H1 (cell line): ENCODE measurements around the gene PTPN13. TPM values are rescaled to one million over a fixed set of nuclear protein-coding genes. Genes with fewer than 3 reads are reported as not detected.

Experiments
- CTCF ChIA-PET: fragments of 300-600 bp; sonication (Branson Sonifier 250); formaldehyde crosslinking; loops from one replicate; lab custom pipeline; 2021; ENCODE audit not compliant: partially characterized antibody; lab: Charles Lee
- POLR2A ChIA-PET: fragments of 300-600 bp; sonication (Branson Sonifier 250); formaldehyde crosslinking; loops from one replicate; lab custom pipeline; 2021; ENCODE audit warnings: inconsistent platforms; ENCODE audit not compliant: partially characterized antibody; lab: Charles Lee
- DNase-seq, 2 experiments: peaks; one replicate each; pipeline versions ENCODE4 v3.0.0 to v3.0.0-alpha.2; 2010 to 2022; ENCODE audit warnings: low spot score in 2 of 2, low read depth in 1 of 2, mixed read lengths in 1 of 2
- FAIRE-seq: peaks from 2 replicates; lab custom pipeline; 2011; peaks lifted over from hg19 to GRCh38; lab: Jason Lieb, UNC
- H2AFZ ChIP-seq: 2 replicates; pipeline ENCODE4 v1.8.1; 2012; ENCODE audit warnings: low read length, inconsistent platforms
- H2AK5ac ChIP-seq: 2 replicates; pipeline ENCODE4 v1.6.1; 2013; ENCODE audit warnings: low read depth, low read length
- H2BK120ac ChIP-seq: replicated peaks from 2 replicates; pipeline ENCODE3; 2013; ENCODE audit warnings: low read depth, low read length, inconsistent platforms
- H2BK12ac ChIP-seq: 2 replicates; pipeline ENCODE4 v1.6.1; 2013; ENCODE audit warnings: low read depth, low read length
- H2BK15ac ChIP-seq: 2 replicates; pipeline ENCODE4 v1.6.1; 2013; ENCODE audit warnings: low read length
- H2BK20ac ChIP-seq: 2 replicates; pipeline ENCODE4 v1.6.1; 2013; ENCODE audit warnings: low read length
- H2BK5ac ChIP-seq: 2 replicates; pipeline ENCODE4 v1.6.1; 2013; ENCODE audit warnings: low read depth, low read length
- H3K14ac ChIP-seq: 2 replicates; pipeline ENCODE4 v1.6.1; 2013; ENCODE audit warnings: inconsistent platforms; ENCODE audit not compliant: insufficient read length
- H3K18ac ChIP-seq: 2 replicates; pipeline ENCODE4 v1.6.1; 2013; ENCODE audit warnings: low read length; ENCODE audit errors: extremely low read depth
- H3K23ac ChIP-seq: 2 replicates; pipeline ENCODE4 v1.6.1; 2013; ENCODE audit warnings: inconsistent platforms; ENCODE audit not compliant: insufficient read length
- H3K23me2 ChIP-seq: 2 replicates; pipeline ENCODE4 v1.6.1; 2013; ENCODE audit warnings: low read depth, low read length
- H3K27ac ChIP-seq: 2 replicates; pipeline ENCODE4 v1.6.1; 2011; ENCODE audit warnings: low read depth, low read length, inconsistent platforms
- H3K27me3 ChIP-seq, 4 experiments: replicated peaks in 1 of 4; 1 replicate in 1 of 4; 2 replicates in 3 of 4; pipeline versions ENCODE4 v1.6.1 to v1.8.1; 2011 to 2013; ENCODE audit warnings: low read length in 3 of 4, mild to moderate bottlenecking in 3 of 4, inconsistent platforms in 2 of 4, mixed read lengths in 2 of 4, moderate library complexity in 1 of 4; ENCODE audit not compliant: control insufficient read depth in 3 of 4, insufficient read depth in 3 of 4; ENCODE audit errors: extremely low read depth in 1 of 4
- H3K36me3 ChIP-seq, 4 experiments: 2 replicates each; pipeline versions ENCODE4 v1.6.1 to v1.8.1; 2011 to 2013; ENCODE audit warnings: mild to moderate bottlenecking in 4 of 4, low read length in 3 of 4, moderate library complexity in 2 of 4, control low read depth in 1 of 4, inconsistent platforms in 1 of 4; ENCODE audit not compliant: insufficient read depth in 4 of 4, control insufficient read depth in 2 of 4
- H3K4ac ChIP-seq: replicated peaks from 2 replicates; pipeline ENCODE3; 2013; ENCODE audit warnings: low read length, low read depth, mixed read lengths, inconsistent platforms; ENCODE audit not compliant: insufficient read length
- H3K4me1 ChIP-seq, 4 experiments: replicated peaks in 1 of 4; 1 replicate in 1 of 4; 2 replicates in 3 of 4; pipeline versions ENCODE4 v1.6.1 to v1.8.1; 2011 to 2013; ENCODE audit warnings: low read length in 3 of 4, inconsistent platforms in 2 of 4, mixed read lengths in 1 of 4; ENCODE audit not compliant: insufficient read depth in 4 of 4, control insufficient read depth in 3 of 4
- H3K4me2 ChIP-seq, 2 experiments: 2 replicates each; pipeline versions ENCODE4 v1.6.1 to v1.8.1; 2011 to 2013; ENCODE audit warnings: low read depth in 2 of 2, low read length in 2 of 2, control low read depth in 1 of 2, inconsistent platforms in 1 of 2, mild to moderate bottlenecking in 1 of 2; ENCODE audit not compliant: insufficient read depth in 1 of 2
- H3K4me3 ChIP-seq, 4 experiments: fragments of 200-600, 300-600 bp in 1 of 4; sonication (generic), shearing (Covaris generic), sonication (Bioruptor Twin) in 1 of 4; 2 replicates each; pipeline versions ENCODE4 v1.5.1 to v1.8.1; 2011 to 2016; ENCODE audit warnings: low read length in 4 of 4, low read depth in 3 of 4, control low read depth in 2 of 4, inconsistent platforms in 2 of 4, mild to moderate bottlenecking in 2 of 4, mixed read lengths in 1 of 4, moderate library complexity in 1 of 4; ENCODE audit not compliant: insufficient read depth in 2 of 4; ENCODE audit errors: extremely low read depth in 1 of 4
- H3K56ac ChIP-seq: replicated peaks from 2 replicates; pipeline ENCODE3; 2013; ENCODE audit warnings: low read depth, mild to moderate bottlenecking, mixed read lengths, low read length, inconsistent platforms; ENCODE audit not compliant: insufficient read length
- H3K79me1 ChIP-seq: 2 replicates; pipeline ENCODE4 v1.6.1; 2013; ENCODE audit warnings: low read depth, low read length, control low read depth
- H3K79me2 ChIP-seq, 2 experiments: 2 replicates each; pipeline versions ENCODE4 v1.6.1 to v1.8.1; 2012 to 2013; ENCODE audit warnings: low read length in 2 of 2, mild to moderate bottlenecking in 2 of 2, inconsistent platforms in 1 of 2; ENCODE audit not compliant: insufficient read depth in 2 of 2, control insufficient read depth in 1 of 2
- H3K9ac ChIP-seq, 4 experiments: replicated peaks in 1 of 4; 1 replicate in 1 of 4; 2 replicates in 3 of 4; pipeline versions ENCODE4 v1.6.1 to v1.8.1; 2011 to 2013; ENCODE audit warnings: low read depth in 3 of 4, low read length in 3 of 4, control low read depth in 2 of 4, mild to moderate bottlenecking in 2 of 4, moderate library complexity in 2 of 4, inconsistent platforms in 1 of 4; ENCODE audit errors: extremely low read depth in 1 of 4
- H3K9me3 ChIP-seq, 2 experiments: 2 replicates each; pipeline versions ENCODE4 v1.6.1 to v1.8.1; 2012 to 2013; ENCODE audit warnings: mild to moderate bottlenecking in 2 of 2, moderate library complexity in 2 of 2, control low read depth in 1 of 2, inconsistent platforms in 1 of 2, low read depth in 1 of 2, low read length in 1 of 2, mixed read lengths in 1 of 2; ENCODE audit not compliant: insufficient read depth in 2 of 2
- H4K20me1 ChIP-seq, 2 experiments: replicated peaks in 1 of 2; 2 replicates each; pipeline versions ENCODE3 to v1.8.1; 2011 to 2013; ENCODE audit warnings: inconsistent platforms in 2 of 2, low read length in 2 of 2, mild to moderate bottlenecking in 1 of 2; ENCODE audit not compliant: insufficient read depth in 2 of 2, control insufficient read depth in 1 of 2
- H4K5ac ChIP-seq: 2 replicates; pipeline ENCODE4 v1.6.1; 2013; ENCODE audit warnings: low read length, low read depth, mixed read lengths, inconsistent platforms; ENCODE audit not compliant: insufficient read length
- H4K8ac ChIP-seq: 2 replicates; pipeline ENCODE4 v1.8.0; 2013; ENCODE audit warnings: mild to moderate bottlenecking, moderate library complexity, low read length, inconsistent platforms; ENCODE audit not compliant: insufficient read depth; ENCODE audit errors: extremely low read depth
- H4K91ac ChIP-seq: replicated peaks from 2 replicates; pipeline ENCODE3; 2013; ENCODE audit warnings: low read length, mixed read lengths, inconsistent platforms; ENCODE audit not compliant: insufficient read length
- HDAC6 ChIP-seq: IDR thresholded peaks from one replicate; pipeline ENCODE4 v1.7.1; 2012; ENCODE audit warnings: low read depth, mild to moderate bottlenecking, inconsistent platforms, low read length, moderate library complexity
- RFX5 ChIP-seq: IDR thresholded peaks from 2 replicates; pipeline ENCODE4 v1.6.1; 2011; ENCODE audit warnings: low read depth, low read length, improper control_type of control experiment, borderline replicate concordance
- SP4 ChIP-seq: IDR thresholded peaks from 2 replicates; pipeline ENCODE4 v1.6.1; 2012; ENCODE audit warnings: low read length, inconsistent platforms
- WGBS, 2 experiments: shearing (Covaris generic) in 1 of 2; methylation state at CpG; one replicate each; pipeline versions ENCODE4 v1.1.6 to v1.1.7; 2013 to 2015; ENCODE audit warnings: low lambda C conversion rate in 2 of 2, mixed read lengths in 2 of 2, inconsistent platforms in 1 of 2, low coverage in 1 of 2, missing lambda C conversion rate in 1 of 2; ENCODE audit not compliant: insufficient replicate concordance in 2 of 2, insufficient coverage in 1 of 2, insufficient read length in 1 of 2; ENCODE audit errors: extremely low coverage in 1 of 2, missing lambda C conversion rate in 1 of 2; 5-methylcytosine and 5-hydroxymethylcytosine counted together
- polyA plus RNA-seq, 7 experiments: library from polyadenylated mRNA; depleted of rRNA in 3 of 7; stranded (reverse) in 5 of 7; unstranded in 2 of 7; fragments of >200 nt in 5 of 7; fragments of 200-250 nt in 2 of 7; gene quantifications; 1 replicate in 5 of 7; 2 replicates in 1 of 7; 4 replicates in 1 of 7; pipeline versions ENCODE4 v1.2.1 to v1.2.3, GENCODE V29; 2011 to 2013; ENCODE audit warnings: missing spikeins in 2 of 7, mixed read lengths in 2 of 7
- total RNA-seq: library from RNA; stranded (reverse); fragmentation: NEBNext Ultra II Directional; extraction: Animal tissue kit (Norgen Biotek cat#: 25700); gene quantifications from 2 replicates; pipeline ENCODE4 v1.2.1, GENCODE V29; 2021

PTPN13 gene
- total and polyA plus RNA-seq, 2 of the 8 experiments (the other 6 are each of a cell fraction or from before 2014, with no cell fraction given), result 12.7 to 57.9 TPM

- no peak for TF ChIP-seq SP4
- no peak for TF ChIP-seq HDAC6
- peak; percentile 19; the same call in 1 of the 2 replicates for TF ChIP-seq RFX5
These were observed 6.0 kb downstream of the PTPN13 start for GRCh38 chr4:86600007-86600653.

More at GRCh38 chr4:86600007-86600653, 6.0 kb downstream of the PTPN13 start:
- no peak for DNase-seq
- Histone ChIP-seq H3K27me3 (no peaks in the 10 kb centered on the region), H3K9me3 (no peaks in the 10 kb centered on the region), H3K4me3 (no peak overlapping the region), H3K23me2 (peaks cover 4% of the 10 kb centered on the region), H2BK5ac (no peak overlapping the region), H2BK12ac (no peak overlapping the region), H3K4me2 (no peak overlapping the region), H2AK5ac (no peak overlapping the region), H3K9ac (no peak overlapping the region), H2AFZ (no peak overlapping the region), H4K5ac (no peak overlapping the region), H3K27ac (no peak overlapping the region), H4K8ac (no peak overlapping the region), H4K91ac (no peak overlapping the region), H3K79me2 (peaks cover 3 to 99% of the 10 kb centered on the region in 2 experiments; a peak in 3 of 4 replicates), H3K18ac (no peak overlapping the region), H2BK15ac (no peak overlapping the region), H3K23ac (no peak overlapping the region), H2BK120ac (no peak overlapping the region), H3K36me3 (no peaks in the 10 kb centered on the region), H3K56ac (no peak overlapping the region), H3K4ac (no peak overlapping the region), H3K79me1 (no peaks in the 10 kb centered on the region; the same call in 1 of the 2 replicates), H3K14ac (no peak overlapping the region), H4K20me1 (peaks cover 4% of the 10 kb centered on the region in 2 experiments), H3K4me1 (peaks cover 0 to 4% (median 1%) of the 10 kb centered on the region in 4 experiments; a peak in 3 of 7 replicates), H2BK20ac (no peak overlapping the region)
- CTCF ChIA-PET, result no interaction called here
- POLR2A ChIA-PET, result interaction anchor here (0.5 to 1.8 kb wide), 2 partner anchors 10 to 270 kb away, joined by 3 to 5 read pairs; no protein-coding TSS in a partner anchor
- FAIRE-seq, result no peak
- 92% methylated on average over 1 of the region's 1 CpG; no CpG with 5 or more reads in 1 of the 2 experiments for WGBS, 2 experiments
